Activated T-cell treated with anti-CD3 and anti-CD28 coated beads for 1 hour (primary cell): ENCODE results near the gene CHST11.

ENCODE experiments used
- DNase-seq: peaks from one replicate; pipeline ENCODE4 v3.0.0-alpha.2; 2020; ENCODE audit warnings: low read depth

The CHST11 gene

GRCh38 chr12:104456417-104456949 is at the start of gene CHST11:
CHST11 (plus strand) TSS chr12:104456948.
- DNase-seq = peak; percentile 68

- no peak for DNase-seq
Observed at GRCh38 chr12:104407438-104407837, 49.3 kb upstream of the CHST11 start.

- DNase-seq = no peak
Observed at GRCh38 chr12:104407922-104408321, 48.8 kb upstream of the CHST11 start.

GRCh38 chr12:104410326-104410725 is 46.4 kb upstream of the CHST11 start:
- no peak for DNase-seq

- DNase-seq = no peak
Observed at GRCh38 chr12:104410786-104411185, 46.0 kb upstream of the CHST11 start.

- no peak for DNase-seq
Observed at GRCh38 chr12:104411826-104412641, 44.7 kb upstream of the CHST11 start.

- DNase-seq = no peak
Observed at GRCh38 chr12:104412681-104413080, 44.1 kb upstream of the CHST11 start.

- DNase-seq = no peak
Observed at GRCh38 chr12:104413330-104413729, 43.4 kb upstream of the CHST11 start.

- no peak for DNase-seq
Observed at GRCh38 chr12:104414581-104415341, 42.0 kb upstream of the CHST11 start.

GRCh38 chr12:104415342-104415980 is 41.3 kb upstream of the CHST11 start:
- DNase-seq = no peak

GRCh38 chr12:104416136-104416535 is 40.6 kb upstream of the CHST11 start:
- DNase-seq = no peak

GRCh38 chr12:104416585-104416984 is 40.2 kb upstream of the CHST11 start:
- no peak for DNase-seq

GRCh38 chr12:104419717-104420116 is 37.0 kb upstream of the CHST11 start:
- DNase-seq = no peak

- DNase-seq = no peak
Observed at GRCh38 chr12:104420868-104421267, 35.9 kb upstream of the CHST11 start.

GRCh38 chr12:104421343-104421742 is 35.4 kb upstream of the CHST11 start:
- no peak for DNase-seq

- DNase-seq = no peak
Observed at GRCh38 chr12:104422441-104422840, 34.3 kb upstream of the CHST11 start.

- no peak for DNase-seq
Observed at GRCh38 chr12:104423273-104423672, 33.5 kb upstream of the CHST11 start.

- no peak for DNase-seq
Observed at GRCh38 chr12:104423809-104424208, 32.9 kb upstream of the CHST11 start.

GRCh38 chr12:104424955-104425354 is 31.8 kb upstream of the CHST11 start:
- DNase-seq = no peak

- DNase-seq = no peak
Observed at GRCh38 chr12:104425614-104426013, 31.1 kb upstream of the CHST11 start.

- DNase-seq = no peak
Observed at GRCh38 chr12:104426926-104427546, 29.7 kb upstream of the CHST11 start.

- no peak for DNase-seq
Observed at GRCh38 chr12:104427547-104427938, 29.2 kb upstream of the CHST11 start.
